T-cell (primary cell): Measurements from ENCODE around the gene FAM110A. TPM values are rescaled to one million over a fixed set of nuclear protein-coding genes. Genes with fewer than 3 reads are reported as not detected.

Experiments used
- ATAC-seq, 4 experiments: fragments of 200-7000 bp in 3 of 4; fragments of 150-1000 bp in 1 of 4; cut with Tn5 transposase; replicated peaks in 1 of 4; 1 replicate in 3 of 4; 2 replicates in 1 of 4; pipeline ENCODE4 v1.10.0; 2021; ENCODE audit warnings: moderate library complexity in 3 of 4, mild to moderate bottlenecking in 2 of 4, moderate number of reproducible peaks in 1 of 4
- CTCF ChIA-PET, 2 donors: fragments of 300-600 bp; sonication (Branson Sonifier 250); formaldehyde crosslinking; loops; one replicate each; lab custom pipeline; 2022; ENCODE audit warnings: antibody characterized with exemption in 2 of 2; lab: Charles Lee
- POLR2A ChIA-PET, 2 donors: fragments of 300-600 bp; sonication (Branson Sonifier 250); formaldehyde crosslinking; loops; one replicate each; lab custom pipeline; 2022; ENCODE audit warnings: antibody characterized with exemption in 2 of 2; lab: Charles Lee
- DNase-seq, 35 experiments: peaks; one replicate each; pipeline versions ENCODE4 v3.0.0 to v3.0.0-alpha.2; 2013 to 2023
- H3K27ac ChIP-seq: one replicate; pipeline ENCODE4 v1.5.1; 2013; ENCODE audit warnings: low read length
- H3K27me3 ChIP-seq, 2 experiments: replicated peaks in 1 of 2; 1 replicate in 1 of 2; 2 replicates in 1 of 2; pipeline versions ENCODE4 v1.6.1 to v1.7.0; 2013; ENCODE audit warnings: low read length in 1 of 2, mixed read lengths in 1 of 2; ENCODE audit not compliant: control insufficient read depth in 2 of 2, insufficient read depth in 2 of 2; ENCODE audit errors: extremely low read depth in 1 of 2
- H3K36me3 ChIP-seq, 2 donors: 1 replicate in 1 of 2; 2 replicates in 1 of 2; pipeline versions ENCODE4 v1.6.1 to v1.7.0; 2013; ENCODE audit warnings: low read length in 1 of 2; ENCODE audit not compliant: control insufficient read depth in 2 of 2, insufficient read depth in 1 of 2; ENCODE audit errors: extremely low read depth in 1 of 2
- H3K4me1 ChIP-seq, 2 experiments: 1 replicate in 1 of 2; 2 replicates in 1 of 2; pipeline versions ENCODE4 v1.6.1 to v1.7.0; 2013; ENCODE audit warnings: low read length in 2 of 2, mixed read lengths in 1 of 2; ENCODE audit not compliant: insufficient read depth in 2 of 2, control insufficient read depth in 1 of 2; ENCODE audit errors: extremely low read depth in 1 of 2
- H3K4me3 ChIP-seq, 2 donors: 1 replicate in 1 of 2; 2 replicates in 1 of 2; pipeline versions ENCODE4 v1.5.1 to v1.7.0; 2013; ENCODE audit warnings: mild to moderate bottlenecking in 2 of 2, low read length in 1 of 2, moderate library complexity in 1 of 2; ENCODE audit not compliant: control insufficient read depth in 1 of 2; ENCODE audit errors: extremely low read depth in 1 of 2
- H3K9me3 ChIP-seq: 2 replicates; pipeline ENCODE4 v1.7.0; 2013
- H3K27ac Mint-ChIP-seq, 2 donors: one replicate each; pipeline ENCODE4 v1.8.0; 2020 to 2021; ENCODE audit warnings: mild to moderate bottlenecking in 2 of 2, mixed read lengths in 2 of 2
- H3K27me3 Mint-ChIP-seq, 2 donors: one replicate each; pipeline ENCODE4 v1.8.0; 2021 to 2022; ENCODE audit warnings: mixed read lengths in 2 of 2
- H3K36me3 Mint-ChIP-seq: one replicate; pipeline ENCODE4 v1.8.0; 2021; ENCODE audit warnings: mixed read lengths
- H3K4me1 Mint-ChIP-seq, 3 donors: one replicate each; pipeline ENCODE4 v1.8.0; 2020 to 2022; ENCODE audit warnings: mixed read lengths in 3 of 3, mild to moderate bottlenecking in 1 of 3
- H3K4me3 Mint-ChIP-seq, 3 donors: one replicate each; pipeline ENCODE4 v1.8.0; 2020 to 2022; ENCODE audit warnings: mild to moderate bottlenecking in 3 of 3, mixed read lengths in 3 of 3, moderate library complexity in 3 of 3
- H3K9me3 Mint-ChIP-seq, 3 donors: one replicate each; pipeline ENCODE4 v1.8.0; 2020 to 2022; ENCODE audit warnings: mixed read lengths in 3 of 3
- WGBS: methylation state at CpG from one replicate; pipeline ENCODE4 v1.1.5; 2013; ENCODE audit warnings: missing lambda C conversion rate; ENCODE audit not compliant: insufficient coverage; 5-methylcytosine and 5-hydroxymethylcytosine counted together
- total RNA-seq, 35 experiments: library from RNA in 6 of 35; stranded (reverse) in 6 of 35; fragments of 120-200 nt in 1 of 35; gene quantifications; one replicate each; pipeline versions ENCODE4 v1.2.1 to v1.2.4 and lab custom pipeline; 2013 to 2026

The FAM110A gene
- total RNA-seq, 5 donors from 2014 or later (not counting 1 experiment from before 2014, with no cell fraction given): 12.7 to 27.9 (median 26.9) TPM

DNA sequence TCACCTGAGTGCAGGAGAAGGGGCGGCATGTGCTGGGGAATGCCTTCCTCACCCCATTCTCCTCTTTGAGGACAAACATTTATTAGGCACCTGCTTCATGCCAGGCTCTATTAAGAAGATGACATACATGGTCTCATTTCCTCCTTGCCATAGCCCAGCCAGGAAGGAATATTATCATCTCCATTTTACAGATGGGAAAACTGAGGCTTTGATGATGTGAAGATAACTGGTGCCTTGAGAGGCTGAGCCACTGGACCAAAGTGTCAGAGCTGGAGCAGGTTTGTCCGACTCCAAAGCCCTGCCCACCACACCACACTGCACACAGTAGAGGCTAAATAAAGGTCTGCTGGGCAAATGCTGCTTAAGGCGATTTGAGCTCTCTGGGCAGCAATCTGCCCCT, 37.2 kb downstream of the FAM110A start:
- no peak for ATAC-seq
- H3K27me3 Mint-ChIP-seq: peaks cover 0 to 11% of the 10 kb centered on the region in 2 donors
- 83% methylated on average over 1 of the region's 3 CpGs for WGBS

DNA sequence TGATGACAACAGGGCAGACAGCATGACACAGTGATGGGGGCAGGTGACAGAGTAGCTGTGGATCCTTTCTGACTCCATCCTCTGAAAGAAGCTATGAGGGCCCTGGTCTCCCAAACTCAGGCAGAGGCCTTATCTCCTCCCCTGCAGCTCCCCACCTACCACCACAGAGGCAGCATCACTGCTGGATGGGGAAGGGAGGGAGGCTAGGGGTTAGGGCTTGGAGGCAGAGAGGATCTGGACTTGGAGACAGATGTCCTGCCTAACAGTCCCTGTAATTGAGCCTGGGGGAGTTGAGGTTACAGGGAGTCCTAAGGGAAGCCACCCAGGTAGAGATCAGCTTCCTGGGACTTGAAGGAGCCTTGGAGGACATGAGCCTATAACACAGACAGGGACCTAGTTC, 37.9 kb downstream of the FAM110A start:
- H3K9me3 ChIP-seq: no peaks in the 10 kb centered on the region
- DNase-seq (no peak), ATAC-seq (no peak)
- Mint-ChIP-seq H3K4me1 (peaks cover 0 to 5% (median 3%) of the 10 kb centered on the region in 3 donors), H3K27me3 (peaks cover 0 to 11% of the 10 kb centered on the region in 2 donors), H3K36me3 (no peaks in the 10 kb centered on the region), H3K4me3 (no peak overlapping the region), H3K9me3 (no peaks in the 10 kb centered on the region), H3K27ac (no peak overlapping the region)
- no peaks in the 10 kb centered on the region for H3K4me1 ChIP-seq
- peaks cover 0 to 22% of the 10 kb centered on the region in 2 experiments for H3K27me3 ChIP-seq
- POLR2A ChIA-PET: no interaction called here
- H3K4me3 ChIP-seq: no peak overlapping the region
- H3K27ac ChIP-seq: no peak overlapping the region
- no peaks in the 10 kb centered on the region for H3K36me3 ChIP-seq
- CTCF ChIA-PET: no interaction called here

More for the DNA sequence above, 37.2 kb downstream of the FAM110A start:
- ChIA-PET POLR2A (no interaction called here), CTCF (no interaction called here)
- no peaks in the 10 kb centered on the region for H3K9me3 ChIP-seq
- H3K27ac ChIP-seq: no peak overlapping the region
- DNase-seq: no peak
- Mint-ChIP-seq H3K36me3 (no peaks in the 10 kb centered on the region), H3K9me3 (no peaks in the 10 kb centered on the region), H3K27ac (no peak overlapping the region), H3K4me1 (peaks cover 0 to 5% (median 3%) of the 10 kb centered on the region in 3 donors), H3K4me3 (no peak overlapping the region)
- peaks cover 0 to 19% of the 10 kb centered on the region in 2 experiments for H3K27me3 ChIP-seq
- H3K4me1 ChIP-seq: no peaks in the 10 kb centered on the region
- H3K4me3 ChIP-seq: no peak overlapping the region
- no peaks in the 10 kb centered on the region for H3K36me3 ChIP-seq

DNA sequence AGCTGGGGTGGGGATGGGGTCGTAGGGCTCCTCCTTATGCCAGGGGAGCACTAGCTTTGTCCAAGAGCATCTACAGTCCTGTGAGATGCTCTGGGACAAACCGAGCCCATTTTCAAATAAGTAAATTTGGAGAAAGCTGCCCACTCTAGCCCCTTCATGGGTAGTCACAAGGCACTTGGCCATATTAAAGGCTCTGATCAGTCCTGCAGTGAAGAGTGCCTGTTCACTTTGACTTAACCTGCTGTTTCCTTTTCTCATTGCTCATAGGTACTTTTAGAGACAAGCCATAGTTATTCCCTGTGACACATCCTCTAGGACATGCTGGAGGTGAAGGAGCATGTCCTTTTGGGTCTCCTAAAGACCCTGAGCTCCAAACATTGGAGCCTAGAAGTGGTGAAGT, 38.4 kb downstream of the FAM110A start:
- no peak overlapping the region for H3K27ac Mint-ChIP-seq
- Histone ChIP-seq H3K27me3 (peaks cover 0 to 22% of the 10 kb centered on the region in 2 experiments), H3K4me3 (no peak overlapping the region), H3K4me1 (no peaks in the 10 kb centered on the region), H3K9me3 (no peaks in the 10 kb centered on the region), H3K36me3 (no peaks in the 10 kb centered on the region), H3K27ac (no peak overlapping the region)
- CTCF ChIA-PET: no interaction called here
- H3K4me3 Mint-ChIP-seq: no peak overlapping the region
- POLR2A ChIA-PET: no interaction called here
- H3K4me1 Mint-ChIP-seq: peaks cover 0 to 5% (median 3%) of the 10 kb centered on the region in 3 donors
- H3K9me3 Mint-ChIP-seq: no peaks in the 10 kb centered on the region
- ATAC-seq: no peak
- 50% methylated on average over 2 of the region's 2 CpGs for WGBS
- DNase-seq: no peak
- H3K27me3 Mint-ChIP-seq: peaks cover 0 to 11% of the 10 kb centered on the region in 2 donors
- H3K36me3 Mint-ChIP-seq: no peaks in the 10 kb centered on the region

DNA sequence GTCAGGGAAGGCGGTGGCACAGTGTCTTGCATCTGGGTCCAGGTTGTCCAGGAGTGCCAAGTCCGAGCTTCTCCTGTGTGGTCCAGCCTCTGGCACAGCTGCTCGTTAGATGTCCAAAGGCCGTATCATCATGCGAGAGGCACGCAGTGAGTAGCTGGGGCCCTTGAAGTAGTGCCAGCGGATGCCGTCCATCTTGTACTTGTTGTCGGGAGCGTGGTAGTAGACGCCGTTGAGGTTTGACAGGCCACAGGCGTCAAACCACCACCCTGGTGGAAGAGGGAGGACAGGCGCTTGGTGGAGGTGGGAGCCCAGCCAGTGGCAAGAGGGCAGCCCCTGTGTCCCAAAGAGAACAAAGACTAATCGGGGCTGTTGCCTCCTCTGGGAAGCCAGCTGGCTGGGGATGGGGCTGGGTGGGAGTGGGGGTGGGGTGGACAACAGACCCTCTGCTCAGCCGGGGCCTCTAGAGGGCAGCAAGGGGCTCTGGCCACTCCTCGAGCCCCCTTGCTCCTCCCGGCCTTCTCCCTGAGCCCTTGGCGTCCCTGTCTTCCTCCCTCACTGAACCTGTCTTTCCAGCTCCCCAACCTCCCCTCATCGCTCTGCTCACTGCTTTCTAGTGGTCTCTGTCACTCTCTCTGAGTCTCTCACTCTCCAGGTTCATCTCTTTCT, 39.5 kb downstream of the FAM110A start:
- Mint-ChIP-seq H3K36me3 (no peaks in the 10 kb centered on the region), H3K27me3 (peaks cover 0 to 11% of the 10 kb centered on the region in 2 donors), H3K9me3 (no peaks in the 10 kb centered on the region), H3K4me3 (no peak overlapping the region), H3K27ac (no peak overlapping the region), H3K4me1 (peaks cover 0 to 5% (median 3%) of the 10 kb centered on the region in 3 donors)
- Histone ChIP-seq H3K4me1 (no peaks in the 10 kb centered on the region), H3K9me3 (no peaks in the 10 kb centered on the region), H3K36me3 (no peaks in the 10 kb centered on the region), H3K27ac (no peak overlapping the region), H3K27me3 (peaks cover 0 to 27% of the 10 kb centered on the region in 2 experiments), H3K4me3 (no peak overlapping the region)
- POLR2A ChIA-PET: no interaction called here
- CTCF ChIA-PET: no interaction called here
- DNase-seq (no peak), ATAC-seq (no peak)
- WGBS: 80% methylated on average over 18 of the region's 20 CpGs

DNA sequence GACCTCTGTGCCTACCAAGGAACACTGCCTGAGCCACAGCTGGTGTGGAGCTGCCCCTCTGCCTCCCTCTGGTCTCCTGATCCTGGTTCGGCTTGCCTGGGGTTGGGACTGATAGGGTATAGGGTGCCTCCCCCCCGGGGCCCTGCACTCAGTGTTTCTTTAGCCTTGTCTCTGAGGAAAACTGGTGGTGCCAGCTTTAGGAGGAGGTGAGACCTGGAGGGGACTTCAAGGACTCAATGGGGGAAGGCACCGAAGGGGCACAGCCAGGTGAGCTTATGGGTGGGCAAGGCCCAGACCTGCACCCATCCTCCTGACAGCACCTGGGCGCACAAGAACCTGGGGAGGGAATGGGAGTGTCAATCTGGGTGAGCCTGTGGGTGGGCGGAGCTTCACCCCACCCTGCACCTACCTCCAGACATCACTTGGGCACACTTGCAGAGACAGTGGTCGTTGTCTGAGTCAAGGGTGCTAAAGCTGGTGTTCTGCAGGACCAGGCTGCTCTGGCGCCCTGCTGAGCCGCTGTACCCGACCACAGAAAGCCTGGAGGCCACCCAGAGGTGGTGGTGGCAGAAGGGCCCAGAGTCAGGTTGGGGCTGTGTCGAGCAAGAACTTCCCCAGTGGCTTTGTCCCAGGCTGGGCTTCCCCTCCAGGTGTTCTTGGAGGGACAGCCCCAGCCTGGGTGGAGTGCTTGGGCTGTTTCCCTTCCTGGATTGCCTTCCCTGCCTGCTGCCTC, 40.5 kb downstream of the FAM110A start:
- WGBS: 55% methylated on average over 6 of the region's 10 CpGs
- Mint-ChIP-seq H3K4me3 (no peak overlapping the region), H3K4me1 (peaks cover 0 to 5% (median 3%) of the 10 kb centered on the region in 3 donors), H3K9me3 (no peaks in the 10 kb centered on the region), H3K27me3 (peaks cover 0 to 11% of the 10 kb centered on the region in 2 donors), H3K27ac (no peak overlapping the region), H3K36me3 (no peaks in the 10 kb centered on the region)
- Histone ChIP-seq H3K27me3 (peaks cover 0 to 27% of the 10 kb centered on the region in 2 experiments), H3K4me3 (no peak overlapping the region), H3K27ac (no peak overlapping the region), H3K36me3 (no peaks in the 10 kb centered on the region), H3K9me3 (no peaks in the 10 kb centered on the region), H3K4me1 (no peaks in the 10 kb centered on the region)
- DNase-seq (no peak), ATAC-seq (no peak)
- ChIA-PET CTCF (no interaction called here), POLR2A (no interaction called here)

DNA sequence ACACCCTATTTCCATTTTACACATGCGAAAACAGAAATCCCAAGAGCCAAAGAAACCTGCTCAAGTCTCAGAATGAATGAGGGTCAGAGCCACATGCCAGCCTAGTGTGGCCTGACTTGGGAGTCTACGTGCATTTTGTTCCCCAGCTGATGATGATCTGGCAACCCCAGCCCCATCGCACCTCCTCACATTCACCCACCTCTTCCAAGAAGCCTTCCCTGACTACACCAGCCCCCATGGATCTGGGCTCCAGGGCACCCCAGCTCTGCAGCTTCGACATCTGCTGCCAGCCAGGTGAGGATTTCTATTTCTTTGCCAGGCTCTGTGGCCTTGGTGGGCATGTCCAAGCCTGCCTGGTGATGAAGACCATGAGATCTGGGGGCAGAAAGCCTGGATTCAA, 41.6 kb downstream of the FAM110A start:
- CTCF ChIA-PET: no interaction called here
- H3K9me3 Mint-ChIP-seq: no peaks in the 10 kb centered on the region
- Histone ChIP-seq H3K4me1 (no peaks in the 10 kb centered on the region), H3K4me3 (no peak overlapping the region), H3K27ac (no peak overlapping the region), H3K27me3 (peaks cover 0 to 18% of the 10 kb centered on the region in 2 experiments), H3K36me3 (no peaks in the 10 kb centered on the region), H3K9me3 (no peaks in the 10 kb centered on the region)
- peaks cover 0 to 5% (median 3%) of the 10 kb centered on the region in 3 donors for H3K4me1 Mint-ChIP-seq
- DNase-seq (no peak), ATAC-seq (no peak)
- 69% methylated on average over 3 of the region's 4 CpGs for WGBS
- H3K27me3 Mint-ChIP-seq: peaks cover 0 to 5% of the 10 kb centered on the region in 2 donors
- H3K4me3 Mint-ChIP-seq: no peak overlapping the region
- H3K36me3 Mint-ChIP-seq: no peaks in the 10 kb centered on the region
- POLR2A ChIA-PET: no interaction called here
- H3K27ac Mint-ChIP-seq: no peak overlapping the region
